ENCODE results near the gene CELF1.

The CELF1 gene

DNA sequence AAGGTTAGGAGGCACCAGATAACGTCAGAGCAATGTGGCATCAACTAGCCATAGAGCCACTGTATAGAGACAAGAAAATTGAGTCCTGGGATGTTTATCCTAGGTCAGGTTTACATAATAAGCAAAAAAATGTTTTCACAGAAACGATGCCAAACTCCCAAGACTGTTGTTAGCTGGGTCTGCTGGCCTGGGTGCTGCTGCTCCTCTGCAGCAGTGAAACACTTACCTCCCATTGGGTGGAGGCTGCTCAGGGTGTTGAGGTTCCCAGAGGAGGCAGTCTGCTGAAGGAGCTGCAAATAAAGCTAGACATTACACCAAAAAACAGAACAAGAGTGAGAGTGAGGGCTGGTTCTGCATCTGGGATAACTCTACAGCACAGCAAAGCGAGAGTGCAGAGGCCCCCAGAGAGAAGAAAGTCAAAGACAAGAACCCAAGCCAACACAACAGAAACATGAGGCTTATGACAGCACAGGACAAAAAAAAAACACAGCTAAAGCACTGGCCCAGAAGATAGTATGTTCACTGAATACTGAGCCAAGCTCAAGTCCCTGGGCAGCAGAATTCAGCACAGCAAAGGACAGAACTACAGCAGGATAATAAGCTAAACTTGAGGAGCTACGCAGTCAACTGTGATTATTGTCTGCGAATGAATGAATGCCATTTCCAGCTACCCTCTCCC, 74.1 kb downstream of the CELF1 start:
- FAIRE-seq = no peak

DNA sequence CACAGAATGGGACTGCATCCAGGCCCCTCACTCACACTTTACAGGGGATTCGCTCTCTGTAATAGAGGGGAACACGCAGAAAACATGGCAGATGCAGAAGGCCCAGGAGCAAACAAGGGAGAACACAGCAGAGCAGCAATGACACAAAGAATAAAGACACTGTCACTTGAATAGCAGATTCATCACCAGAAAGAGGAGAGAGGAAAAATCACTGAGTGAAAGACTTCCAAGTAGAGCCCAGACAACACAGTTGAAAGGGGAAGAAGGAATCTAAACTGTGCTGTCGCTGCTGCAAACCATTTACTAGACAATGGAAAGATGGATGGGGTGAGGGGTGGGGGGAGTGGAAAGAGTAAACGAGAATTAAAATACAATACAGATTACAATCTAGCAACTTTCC, 75.2 kb downstream of the CELF1 start:
- no peak for FAIRE-seq

DNA sequence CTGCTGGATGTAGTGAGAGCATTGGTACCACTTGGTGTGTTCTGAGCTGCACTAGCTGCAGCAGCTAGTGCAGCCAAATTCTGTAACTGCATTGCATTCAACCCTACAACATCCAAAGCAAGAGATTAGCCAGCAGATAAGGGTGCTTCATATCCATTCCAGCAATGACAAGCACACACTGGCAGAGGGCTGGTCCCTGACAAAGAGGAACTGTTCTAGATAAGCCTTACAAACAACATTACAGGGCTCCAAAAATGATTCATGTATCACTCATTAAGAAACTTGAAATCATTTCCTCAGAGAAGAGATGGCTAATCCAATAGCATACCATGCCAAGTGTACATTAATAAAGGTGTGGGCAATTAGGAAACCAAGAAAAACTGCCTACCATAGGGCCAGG, 75.6 kb downstream of the CELF1 start:
- FAIRE-seq = no peak

DNA sequence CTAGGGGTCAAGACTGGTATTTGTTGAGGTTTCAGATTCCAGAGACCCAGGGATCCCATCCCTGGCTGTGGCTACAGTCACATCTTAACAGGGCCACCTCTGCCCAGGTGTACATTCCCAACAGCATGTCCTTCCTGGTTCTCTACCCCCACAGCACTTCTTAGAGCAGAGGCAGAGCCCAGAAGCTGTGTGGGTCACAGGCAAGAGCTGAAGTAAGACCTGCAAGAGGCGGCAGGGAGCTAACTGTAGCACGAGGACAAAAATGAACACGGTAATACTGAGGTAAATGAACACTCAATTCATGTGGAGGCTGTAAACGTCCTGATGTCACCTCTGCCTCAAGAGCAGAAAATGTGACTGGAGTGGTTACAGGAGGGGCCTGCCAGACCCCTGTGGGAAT, 82.3 kb downstream of the CELF1 start:
- no peak for FAIRE-seq

DNA sequence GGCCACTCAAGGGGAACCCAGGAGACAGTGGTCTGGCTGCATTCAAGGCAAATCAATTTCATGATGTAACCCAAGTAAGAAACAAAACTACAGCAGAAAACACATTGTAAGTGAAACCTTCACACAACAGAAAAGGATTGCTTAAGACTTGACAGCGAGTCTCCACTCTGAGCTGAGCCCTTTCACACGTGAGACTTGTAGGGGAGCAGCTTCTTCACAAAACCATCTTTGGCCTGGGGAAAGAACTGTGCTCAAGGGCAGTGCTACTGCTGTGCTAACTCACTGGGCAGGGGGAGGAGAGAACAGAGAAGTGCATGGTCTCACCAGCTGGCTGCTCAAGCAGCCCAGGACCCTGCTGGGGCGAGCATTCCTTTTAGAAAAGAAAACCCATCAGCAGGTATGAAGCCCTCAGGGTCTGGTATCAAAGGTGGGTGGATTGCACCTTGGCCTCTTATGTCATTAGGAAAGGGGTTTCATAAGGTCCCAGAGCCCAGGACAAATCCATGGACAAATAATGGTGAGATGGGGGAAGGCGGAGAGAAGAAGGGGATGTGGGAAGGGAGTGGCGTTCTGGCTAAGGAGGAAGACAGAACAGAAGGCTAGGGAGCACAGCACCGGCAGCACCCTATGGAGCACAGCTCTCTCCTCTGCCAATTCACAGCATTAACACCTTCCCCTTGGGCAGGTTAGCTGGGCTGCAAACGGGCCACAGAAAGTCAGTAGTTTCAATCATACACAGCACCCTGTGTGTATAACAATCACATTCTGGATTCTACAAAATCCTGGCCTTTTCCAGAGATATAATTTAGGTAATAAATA, 83.4 kb downstream of the CELF1 start:
- no peak for FAIRE-seq

DNA sequence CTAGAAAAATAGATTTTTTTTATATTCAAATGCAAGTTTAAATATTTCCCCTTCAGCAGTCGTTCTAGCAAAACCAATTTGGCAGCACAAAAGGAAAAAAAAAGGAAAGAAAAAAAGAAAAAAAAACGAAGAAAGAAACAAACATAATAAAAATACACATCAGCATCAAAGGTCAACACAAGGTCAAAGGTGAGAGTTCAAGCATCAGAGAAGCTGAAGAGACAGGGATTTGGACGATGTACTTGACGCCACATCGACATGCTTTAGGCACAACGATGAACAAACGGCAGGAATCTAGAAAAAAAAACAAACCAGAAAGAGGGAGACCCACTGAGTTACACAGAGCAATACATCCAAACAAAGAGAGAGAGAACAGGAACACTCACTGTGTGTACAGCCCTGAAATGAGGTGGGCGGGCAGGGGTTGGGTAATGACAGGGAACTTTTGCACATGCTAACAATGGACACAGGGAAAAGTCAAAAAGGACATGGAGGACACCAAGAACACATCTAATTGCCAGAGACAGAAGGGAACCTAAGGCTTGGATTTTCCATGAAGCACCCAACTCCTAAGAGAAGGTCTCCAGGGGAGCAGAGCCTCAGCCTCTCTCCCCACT, 84.2 kb downstream of the CELF1 start:
- no peak for FAIRE-seq

DNA sequence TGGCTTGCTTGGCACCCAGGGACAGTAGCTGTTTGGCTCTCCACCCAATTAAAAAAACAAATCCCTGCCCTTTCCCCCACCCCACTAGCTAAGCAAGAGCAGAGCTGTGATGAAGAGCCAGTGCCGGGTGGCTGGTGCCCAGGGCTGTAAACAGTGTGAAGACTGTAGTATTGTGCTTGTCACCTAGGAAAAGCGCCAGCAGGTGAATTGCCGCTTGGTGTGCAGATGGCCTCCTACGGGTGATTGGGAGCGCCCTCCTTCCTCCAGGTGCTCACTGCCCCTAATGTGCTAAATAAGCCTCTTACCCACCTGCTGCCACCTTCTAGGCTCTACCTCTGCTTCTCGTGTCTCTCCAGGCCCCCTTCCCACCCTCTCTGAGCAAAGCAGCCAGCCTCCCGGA, 85.6 kb downstream of the CELF1 start:
- no peak for FAIRE-seq

DNA sequence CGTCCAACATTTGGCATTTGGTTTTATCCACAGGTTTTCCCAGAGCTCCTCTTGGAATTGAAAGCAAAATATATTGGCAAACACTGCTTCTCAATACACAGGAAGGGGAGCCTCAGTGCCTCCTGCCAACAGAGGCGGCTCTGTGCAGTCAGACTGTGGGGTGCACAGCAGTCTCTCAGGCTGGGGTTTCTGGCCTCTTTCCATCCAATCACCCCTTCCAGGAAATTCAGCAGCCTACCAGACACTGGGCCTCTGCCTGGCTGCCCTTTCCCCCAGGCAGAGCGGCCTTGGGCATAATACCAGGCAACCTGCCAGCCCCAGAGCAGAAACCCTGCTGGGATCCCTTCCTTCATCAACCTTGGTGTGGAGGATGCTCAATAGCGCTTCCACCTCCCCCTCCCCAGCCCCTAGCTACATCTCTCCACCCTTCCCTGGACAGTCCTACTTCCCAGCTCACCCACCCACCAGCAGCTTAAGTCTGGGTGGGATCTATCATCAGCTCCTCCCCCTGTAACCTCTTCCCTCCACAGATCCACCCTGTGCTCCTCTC, 86.2 kb downstream of the CELF1 start:
- no peak for FAIRE-seq

DNA sequence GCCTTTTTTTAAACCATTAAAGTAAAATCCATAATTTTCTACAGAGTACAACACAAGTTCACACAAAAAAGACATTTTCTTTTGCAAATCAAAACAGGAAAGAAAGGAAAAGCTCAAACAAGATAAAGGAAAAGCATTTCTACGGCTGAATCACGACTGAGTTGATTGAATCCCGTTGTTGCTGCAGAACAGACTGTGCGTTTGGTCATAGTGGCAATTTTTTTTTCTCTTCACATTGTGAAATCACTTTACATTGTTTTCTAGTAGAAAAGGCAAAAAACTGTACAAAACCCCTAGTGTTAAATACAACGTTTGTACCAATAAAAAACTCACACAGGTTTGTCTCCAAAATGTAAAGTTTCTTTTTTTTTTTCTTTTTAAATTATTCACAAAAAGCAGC, 86.7 kb downstream of the CELF1 start:
- no peak for FAIRE-seq

DNA sequence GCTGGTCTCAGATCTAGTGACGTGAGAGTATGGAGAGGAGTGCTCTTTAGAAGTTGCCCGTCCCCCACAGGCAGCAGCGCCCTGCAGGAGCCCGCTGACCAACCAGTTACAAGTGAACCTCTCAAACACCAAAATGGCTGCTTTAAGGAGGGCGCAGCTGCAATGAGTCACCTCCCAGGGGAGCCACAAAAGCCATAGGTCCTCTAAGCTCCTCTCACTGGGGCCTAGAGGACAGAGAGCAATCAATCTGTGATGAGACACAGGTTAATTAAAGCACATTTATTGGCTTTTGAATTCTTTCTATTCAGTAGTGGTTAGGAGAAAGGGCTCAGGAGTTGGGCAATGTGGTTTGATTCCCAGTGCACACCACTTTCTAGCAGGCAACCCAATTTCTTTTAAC, 88.4 kb downstream of the CELF1 start:
- no peak for FAIRE-seq

DNA sequence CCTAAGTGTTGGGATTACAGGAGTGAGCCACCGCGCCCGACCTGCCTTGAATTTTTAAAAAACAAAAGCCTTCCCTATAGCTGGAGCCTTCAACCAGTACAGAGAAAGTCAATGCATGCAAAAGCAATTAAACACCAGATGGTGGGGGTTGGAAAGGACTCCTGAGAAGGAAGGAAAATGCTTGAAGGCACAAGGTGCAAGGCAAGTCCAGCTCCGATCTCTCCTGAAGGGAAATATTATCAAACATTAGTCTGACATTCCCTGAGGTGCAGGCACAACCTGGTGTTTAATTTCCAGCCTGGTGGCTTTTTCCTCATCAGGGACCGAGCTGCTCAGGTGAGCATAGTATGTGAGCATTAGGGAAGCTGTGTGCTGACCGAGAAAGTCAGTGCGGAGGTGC, 91.1 kb downstream of the CELF1 start:
- FAIRE-seq = no peak

DNA sequence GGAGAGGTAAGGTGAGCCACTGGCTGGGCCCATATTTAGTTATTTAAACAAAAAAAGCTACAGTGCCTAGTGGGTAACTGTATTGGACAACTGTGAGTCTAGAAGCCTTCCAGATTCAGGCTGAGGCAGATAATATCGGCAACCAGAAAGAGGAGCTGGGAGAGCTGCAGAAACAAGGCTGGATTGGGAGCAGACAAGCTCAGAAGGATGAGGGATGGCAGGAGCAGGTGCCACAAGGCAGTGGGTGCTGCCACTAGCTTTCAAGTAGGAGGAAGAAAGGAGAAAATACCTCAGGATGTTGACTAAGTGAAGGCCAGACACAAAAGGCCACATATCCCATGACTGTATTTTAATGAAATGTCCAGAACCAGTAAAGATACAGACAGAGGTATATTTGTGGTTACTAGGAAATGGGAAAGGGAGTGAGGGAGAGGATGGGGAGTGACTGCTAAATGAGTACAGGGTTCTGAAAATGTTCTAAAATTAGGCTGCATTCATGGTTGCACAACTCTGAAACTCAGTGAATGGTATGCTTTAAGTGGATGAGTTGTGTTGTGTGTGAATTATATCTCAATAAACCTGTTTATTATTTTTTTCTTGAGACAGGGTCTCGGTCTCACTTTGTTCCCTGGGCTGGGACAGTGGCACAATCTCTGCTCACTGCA, 92.2 kb downstream of the CELF1 start:
- no peak for FAIRE-seq

DNA sequence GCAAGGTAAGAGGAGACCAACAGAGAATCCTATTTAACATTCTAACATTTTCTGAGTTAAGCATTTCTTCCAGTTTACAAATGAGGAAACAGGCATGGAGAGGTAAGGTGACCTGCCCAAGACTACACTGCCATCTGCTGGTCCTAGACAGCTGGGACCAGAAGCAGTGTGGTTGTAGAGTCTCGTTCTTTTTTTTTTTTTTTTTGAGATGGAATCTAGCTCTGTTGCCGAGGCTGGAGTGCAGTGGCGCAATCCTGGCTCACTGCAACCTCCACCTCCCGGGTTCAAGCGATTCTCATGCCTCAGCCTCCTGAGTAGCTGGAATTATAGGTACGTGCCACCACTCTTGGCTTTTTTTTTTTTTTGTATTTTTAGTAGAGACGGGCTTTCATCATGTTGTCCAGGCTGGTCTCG, 98.7 kb downstream of the CELF1 start:
- FAIRE-seq = peak; percentile 34

DNA sequence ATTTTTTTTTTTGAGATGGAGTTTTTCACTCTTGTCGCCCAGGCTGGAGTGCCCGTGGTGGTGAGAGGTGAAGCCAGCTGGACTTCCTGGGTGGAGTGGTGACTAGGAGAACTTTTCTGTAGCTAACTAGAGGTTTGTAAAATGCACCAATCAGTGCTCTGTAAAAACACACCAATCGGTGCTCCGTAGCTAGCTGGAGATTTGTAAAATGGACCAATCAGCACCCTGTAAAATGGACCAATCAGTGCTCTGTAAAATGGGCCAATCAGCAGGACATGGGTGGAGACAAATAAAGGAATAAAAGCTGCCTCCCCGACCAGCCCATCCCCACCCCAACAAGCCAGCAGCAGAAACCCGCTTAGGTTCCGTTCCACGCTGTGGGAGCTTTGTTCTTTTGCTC, 99.6 kb downstream of the CELF1 start:
- FAIRE-seq = no peak

DNA sequence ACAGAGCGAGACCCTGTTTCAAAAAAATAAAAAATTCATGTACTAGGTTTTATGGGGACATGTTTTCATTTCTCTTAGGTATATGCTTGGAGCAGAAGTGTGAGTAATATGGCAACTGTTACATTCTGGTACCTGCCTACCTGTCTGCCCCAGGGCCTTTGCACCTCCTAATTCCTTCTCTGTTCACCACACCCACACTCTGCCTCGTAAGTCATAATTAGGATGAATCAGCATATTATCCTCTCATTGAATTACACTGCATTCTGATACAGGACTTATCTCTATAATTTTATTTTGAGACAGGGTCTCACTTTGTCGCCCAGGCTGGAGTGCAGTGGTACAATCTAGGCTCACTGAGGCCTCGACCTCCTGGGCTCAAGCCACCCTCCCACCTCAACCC, 100.9 kb downstream of the CELF1 start:
- no peak for FAIRE-seq

DNA sequence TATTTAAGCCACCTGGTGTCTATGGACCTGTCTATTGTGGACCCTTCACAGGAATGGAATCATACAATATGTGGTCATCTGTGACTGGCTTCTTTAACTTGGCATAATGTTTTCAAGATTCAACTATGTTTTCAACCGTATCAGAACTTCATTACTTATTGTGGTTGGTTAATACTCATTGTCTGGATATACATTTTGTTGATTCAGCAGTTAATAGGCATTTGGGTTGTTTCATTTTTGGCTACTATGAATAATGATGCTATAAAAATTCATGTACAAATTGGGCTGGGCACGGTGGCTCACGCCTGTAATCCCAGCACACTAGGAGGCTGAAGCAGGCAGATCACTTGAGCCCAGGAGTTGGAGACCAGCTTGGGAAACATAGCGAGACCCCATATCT, 101.5 kb downstream of the CELF1 start:
- FAIRE-seq = no peak

DNA sequence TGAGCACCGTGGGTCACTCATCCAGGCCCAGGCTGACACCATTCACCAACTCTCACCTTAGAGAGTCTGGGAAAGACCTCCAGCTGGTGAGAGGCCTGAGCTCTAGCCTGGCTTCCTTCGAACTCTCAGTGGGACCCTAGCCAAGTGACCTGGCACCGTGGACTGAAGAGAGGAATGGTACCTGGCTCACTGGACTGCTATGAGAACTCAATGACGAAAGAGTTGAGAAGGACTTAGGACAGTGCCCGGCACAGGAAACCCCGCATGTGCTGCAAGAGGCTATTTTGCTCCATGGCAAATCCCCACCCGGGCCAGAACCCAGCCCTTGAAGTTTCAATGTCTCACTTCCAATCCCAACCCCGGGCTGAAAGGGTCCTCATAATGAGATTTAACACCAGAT, 103.4 kb downstream of the CELF1 start:
- FAIRE-seq = no peak

DNA sequence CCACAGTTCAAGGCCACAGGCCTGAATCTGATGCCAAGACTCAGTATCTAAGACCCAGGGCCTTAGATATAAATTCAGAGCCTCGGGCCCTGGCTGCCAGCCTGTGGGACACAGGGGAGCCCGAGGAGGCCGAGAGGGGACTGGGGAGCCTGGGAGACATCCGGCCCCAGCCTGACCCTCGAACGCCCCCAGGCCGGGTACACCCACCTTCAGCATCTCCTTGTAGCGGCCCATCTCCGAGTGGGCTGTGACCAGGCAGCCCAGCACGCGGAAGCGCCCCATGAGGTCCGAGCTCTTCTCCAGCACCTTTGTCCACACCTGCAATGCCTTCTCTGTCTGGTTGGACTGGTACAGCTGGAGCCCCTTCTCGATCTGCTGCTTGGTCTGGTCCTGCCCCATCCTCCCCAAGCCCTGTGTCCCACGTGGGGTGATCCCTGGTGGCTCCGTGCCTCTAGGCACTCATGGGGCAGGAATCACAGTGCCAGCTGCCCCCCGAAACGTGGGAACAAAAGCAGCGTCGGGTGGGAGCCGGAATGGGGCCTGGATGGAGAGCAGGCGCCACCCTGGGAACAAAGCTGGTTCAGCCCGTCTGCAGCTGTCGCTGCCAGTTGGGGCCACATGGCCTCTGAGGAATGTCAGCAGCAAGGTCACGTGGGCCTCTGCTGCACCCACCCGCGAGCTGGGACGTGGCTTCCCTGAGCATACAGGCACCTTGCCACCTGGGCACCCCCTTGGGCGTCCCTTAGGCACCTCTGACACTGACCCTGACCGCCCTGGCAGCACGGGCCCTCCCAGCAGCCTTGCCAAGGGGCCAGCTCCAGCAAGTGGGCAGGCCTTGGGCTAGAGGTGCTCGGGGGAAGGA, 104.1 kb downstream of the CELF1 start, which contains the start of gene RAPSN:
Gene RAPSN, minus strand, starts transcription at position 571 of the 862 bp plus-strand sequence. Its CDS starts 172 bp downstream, at position 399.
- FAIRE-seq = no peak

DNA sequence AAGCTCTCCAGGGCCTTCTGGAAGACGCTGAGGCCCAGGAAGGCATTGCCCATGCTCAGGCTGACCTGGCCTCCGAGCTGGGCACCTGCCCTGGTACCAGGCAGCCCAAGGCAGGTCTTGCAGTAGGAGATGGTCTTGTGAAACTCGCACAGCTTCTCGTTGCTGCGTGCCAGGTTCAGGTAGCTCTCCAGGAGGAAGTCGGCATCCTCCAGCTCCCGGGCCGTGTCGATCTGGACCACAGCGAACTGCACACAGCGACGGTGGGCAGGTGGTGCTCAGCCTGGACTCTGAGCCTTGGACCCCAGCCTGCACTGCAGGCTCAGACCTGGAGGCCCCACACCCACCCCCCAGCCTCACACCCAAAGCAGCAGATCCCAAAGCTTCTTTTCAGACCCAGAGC, 105.0 kb downstream of the CELF1 start:
- no peak for FAIRE-seq

DNA sequence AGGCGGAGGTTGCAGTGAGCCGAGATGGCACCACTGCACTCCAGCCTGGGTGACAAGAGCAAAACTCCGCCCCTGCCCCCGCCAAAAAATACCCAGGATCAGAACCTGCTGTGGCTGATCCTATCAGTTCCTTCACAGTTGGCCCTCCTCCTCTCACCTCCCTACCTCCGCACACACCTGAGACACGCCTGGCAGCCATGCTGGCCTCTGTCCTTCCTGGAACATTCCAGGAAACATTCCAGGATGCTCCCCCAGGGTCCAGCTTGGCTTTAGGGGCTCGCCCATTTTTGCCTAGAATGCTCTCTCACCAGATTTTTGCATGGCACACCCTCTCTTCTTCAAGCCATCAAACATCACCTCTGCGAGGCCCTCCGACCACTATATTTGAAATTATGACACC, 106.1 kb downstream of the CELF1 start:
- FAIRE-seq = no peak

DNA sequence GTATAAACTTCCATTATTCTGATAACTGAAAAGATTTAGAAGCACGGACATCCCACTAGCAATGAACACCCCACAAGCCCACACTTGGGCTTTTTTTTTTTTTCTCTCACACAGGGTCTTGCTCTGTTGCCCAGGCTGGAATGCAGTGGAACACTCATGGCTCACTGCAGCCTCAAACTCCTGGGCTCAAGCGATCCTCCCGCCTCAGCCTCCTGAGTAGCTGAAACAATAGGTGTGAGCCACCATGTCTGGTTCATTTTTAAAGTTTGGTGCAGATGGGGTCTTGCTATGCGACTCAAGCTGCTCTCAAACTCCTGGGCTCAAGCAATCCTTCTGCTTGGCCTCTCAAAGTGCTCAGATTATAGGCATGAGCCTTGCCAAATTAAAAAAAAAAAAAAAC, 107.1 kb downstream of the CELF1 start:
- FAIRE-seq = no peak

DNA sequence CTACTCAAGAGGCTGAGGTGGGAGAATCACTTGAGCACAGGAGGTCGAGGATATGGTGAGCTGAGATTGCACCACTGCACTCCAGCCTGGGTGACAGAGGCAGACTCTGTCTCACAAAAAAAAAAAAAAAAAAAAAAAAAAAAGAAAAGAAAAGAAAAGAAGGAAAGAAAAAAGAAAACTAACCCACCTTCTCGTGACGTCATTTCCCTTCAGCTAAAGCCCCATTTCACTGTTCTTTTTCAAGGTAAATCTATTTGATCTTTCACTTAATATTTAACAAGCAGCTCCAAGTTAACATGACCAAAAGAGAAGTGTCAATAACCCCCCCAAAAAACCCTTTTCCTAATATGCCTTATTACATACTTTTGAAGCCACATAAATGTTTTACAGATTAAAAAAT, 109.1 kb downstream of the CELF1 start:
- FAIRE-seq = no peak

Measured in A204.1 (cell line).